Liver (tissue), 3 donors: ENCODE results near the gene THAP9.

Experiments used
- GABPA ChIP-seq, 2 donors: IDR thresholded peaks in 1 of 2; conservative IDR thresholded peaks in 1 of 2; 2 replicates each; pipeline ENCODE4 v1.6.1; 2016; ENCODE audit warnings: antibody characterized with exemption in 2 of 2, mild to moderate bottlenecking in 1 of 2, moderate library complexity in 1 of 2
- HNF4G ChIP-seq: IDR thresholded peaks from 2 replicates; pipeline ENCODE4 v1.6.1; 2016; ENCODE audit warnings: antibody characterized with exemption
- JUND ChIP-seq, 2 donors: IDR thresholded peaks; 2 replicates each; pipeline ENCODE4 v1.6.1; 2016; ENCODE audit warnings: antibody characterized with exemption in 2 of 2
- RAD21 ChIP-seq, 2 donors: IDR thresholded peaks; 2 replicates each; pipeline ENCODE4 v1.6.1; 2016; ENCODE audit warnings: antibody characterized with exemption in 2 of 2, mild to moderate bottlenecking in 2 of 2
- SP1 ChIP-seq: IDR thresholded peaks from 2 replicates; pipeline ENCODE4 v1.6.1; 2018; ENCODE audit warnings: antibody characterized with exemption, mild to moderate bottlenecking
- TF ChIP-seq, protein P1 (sequence below): fragments of 150-350 bp; IDR thresholded peaks from 2 replicates; pipeline ENCODE4 v1.5.1; 2017; ENCODE audit warnings: improper control_type of control experiment, low read depth, low read length; ENCODE audit not compliant: missing input control
- TF ChIP-seq, protein P2 (sequence below): IDR thresholded peaks from 2 replicates; pipeline ENCODE4 v1.6.1; 2016; ENCODE audit warnings: antibody characterized with exemption, mild to moderate bottlenecking
- TF ChIP-seq, protein P3 (sequence below): IDR thresholded peaks from 2 replicates; pipeline ENCODE4 v1.6.1; 2016; ENCODE audit warnings: antibody characterized with exemption
- donor health status: healthy.
- donor health status: healthy.

DNA sequence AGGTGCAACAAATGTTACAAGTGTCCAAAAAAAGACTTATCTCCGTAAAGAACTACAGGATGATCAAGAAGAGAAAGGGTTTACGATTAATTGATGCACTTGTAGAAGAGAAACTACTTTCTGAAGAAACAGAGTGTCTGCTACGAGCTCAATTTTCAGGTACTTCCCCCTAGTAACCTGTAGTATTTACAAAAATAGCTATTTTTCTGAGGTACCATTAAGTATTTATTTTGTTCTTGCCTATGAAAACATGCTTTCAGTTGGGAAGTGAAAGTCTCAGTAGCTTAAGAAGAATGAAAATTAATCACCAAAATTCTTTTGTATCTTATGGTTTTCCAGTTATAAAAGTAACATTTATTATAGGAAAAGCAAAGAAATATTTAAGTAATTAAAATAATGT is 5.9 kb downstream of the THAP9 start:
- TF ChIP-seq, protein P1, sequence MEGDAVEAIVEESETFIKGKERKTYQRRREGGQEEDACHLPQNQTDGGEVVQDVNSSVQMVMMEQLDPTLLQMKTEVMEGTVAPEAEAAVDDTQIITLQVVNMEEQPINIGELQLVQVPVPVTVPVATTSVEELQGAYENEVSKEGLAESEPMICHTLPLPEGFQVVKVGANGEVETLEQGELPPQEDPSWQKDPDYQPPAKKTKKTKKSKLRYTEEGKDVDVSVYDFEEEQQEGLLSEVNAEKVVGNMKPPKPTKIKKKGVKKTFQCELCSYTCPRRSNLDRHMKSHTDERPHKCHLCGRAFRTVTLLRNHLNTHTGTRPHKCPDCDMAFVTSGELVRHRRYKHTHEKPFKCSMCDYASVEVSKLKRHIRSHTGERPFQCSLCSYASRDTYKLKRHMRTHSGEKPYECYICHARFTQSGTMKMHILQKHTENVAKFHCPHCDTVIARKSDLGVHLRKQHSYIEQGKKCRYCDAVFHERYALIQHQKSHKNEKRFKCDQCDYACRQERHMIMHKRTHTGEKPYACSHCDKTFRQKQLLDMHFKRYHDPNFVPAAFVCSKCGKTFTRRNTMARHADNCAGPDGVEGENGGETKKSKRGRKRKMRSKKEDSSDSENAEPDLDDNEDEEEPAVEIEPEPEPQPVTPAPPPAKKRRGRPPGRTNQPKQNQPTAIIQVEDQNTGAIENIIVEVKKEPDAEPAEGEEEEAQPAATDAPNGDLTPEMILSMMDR, result no peak
- TF ChIP-seq GABPA (IDR thresholded peaks at IDR 0.05 in 1 of 2, conservative IDR thresholded peaks at IDR 0.05 in 1 of 2) (no peak), SP1 (no peak), JUND (IDR thresholded peaks at IDR 0.05) (no peak), HNF4G (no peak), RAD21 (IDR thresholded peaks at IDR 0.05) (no peak)
- TF ChIP-seq, protein P2, sequence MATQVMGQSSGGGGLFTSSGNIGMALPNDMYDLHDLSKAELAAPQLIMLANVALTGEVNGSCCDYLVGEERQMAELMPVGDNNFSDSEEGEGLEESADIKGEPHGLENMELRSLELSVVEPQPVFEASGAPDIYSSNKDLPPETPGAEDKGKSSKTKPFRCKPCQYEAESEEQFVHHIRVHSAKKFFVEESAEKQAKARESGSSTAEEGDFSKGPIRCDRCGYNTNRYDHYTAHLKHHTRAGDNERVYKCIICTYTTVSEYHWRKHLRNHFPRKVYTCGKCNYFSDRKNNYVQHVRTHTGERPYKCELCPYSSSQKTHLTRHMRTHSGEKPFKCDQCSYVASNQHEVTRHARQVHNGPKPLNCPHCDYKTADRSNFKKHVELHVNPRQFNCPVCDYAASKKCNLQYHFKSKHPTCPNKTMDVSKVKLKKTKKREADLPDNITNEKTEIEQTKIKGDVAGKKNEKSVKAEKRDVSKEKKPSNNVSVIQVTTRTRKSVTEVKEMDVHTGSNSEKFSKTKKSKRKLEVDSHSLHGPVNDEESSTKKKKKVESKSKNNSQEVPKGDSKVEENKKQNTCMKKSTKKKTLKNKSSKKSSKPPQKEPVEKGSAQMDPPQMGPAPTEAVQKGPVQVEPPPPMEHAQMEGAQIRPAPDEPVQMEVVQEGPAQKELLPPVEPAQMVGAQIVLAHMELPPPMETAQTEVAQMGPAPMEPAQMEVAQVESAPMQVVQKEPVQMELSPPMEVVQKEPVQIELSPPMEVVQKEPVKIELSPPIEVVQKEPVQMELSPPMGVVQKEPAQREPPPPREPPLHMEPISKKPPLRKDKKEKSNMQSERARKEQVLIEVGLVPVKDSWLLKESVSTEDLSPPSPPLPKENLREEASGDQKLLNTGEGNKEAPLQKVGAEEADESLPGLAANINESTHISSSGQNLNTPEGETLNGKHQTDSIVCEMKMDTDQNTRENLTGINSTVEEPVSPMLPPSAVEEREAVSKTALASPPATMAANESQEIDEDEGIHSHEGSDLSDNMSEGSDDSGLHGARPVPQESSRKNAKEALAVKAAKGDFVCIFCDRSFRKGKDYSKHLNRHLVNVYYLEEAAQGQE, result no peak
- TF ChIP-seq, protein P3, sequence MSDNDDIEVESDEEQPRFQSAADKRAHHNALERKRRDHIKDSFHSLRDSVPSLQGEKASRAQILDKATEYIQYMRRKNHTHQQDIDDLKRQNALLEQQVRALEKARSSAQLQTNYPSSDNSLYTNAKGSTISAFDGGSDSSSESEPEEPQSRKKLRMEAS, result no peak
